ENCODE results near the gene OXSR1.

GRCh38 chr3:38275658-38276057 lies 110.3 kb downstream of the OXSR1 start:
- TF ChIP-seq CTCF (IDR thresholded peaks at IDR 0.05; ENCODE audit: low read depth, low read length) (no peak), EZH2phosphoT487 (IDR thresholded peaks at IDR 0.05; ENCODE audit: low read depth) (no peak)
